Heart left ventricle (tissue), 16 donors: ENCODE measurements around the gene TBC1D5. TPM values are rescaled to one million over a fixed set of nuclear protein-coding genes. Genes with fewer than 3 reads are reported as not detected.

Experiments
- ATAC-seq, 4 donors: fragments of 200-7000 bp; cut with Tn5 transposase; one replicate each; pipeline ENCODE4 v1.9.1; 2020 to 2022; ENCODE audit warnings: moderate library complexity in 4 of 4, mild to moderate bottlenecking in 3 of 4, moderate number of reproducible peaks in 1 of 4
- DNase-seq, 5 donors: peaks; one replicate each; pipeline ENCODE4 v3.0.0-alpha.2; 2020
- H3K27ac ChIP-seq, 12 donors: fragments of 200-600 bp; sonication (generic) in 4 of 12; one replicate each; pipeline versions ENCODE4 v1.5.0 to v1.8.0; 2016 to 2022; ENCODE audit warnings: mild to moderate bottlenecking in 2 of 12
- H3K27me3 ChIP-seq, 9 donors: fragments of 200-600 bp; sonication (generic) in 2 of 9; one replicate each; pipeline versions ENCODE4 v1.5.1 to v1.8.0; 2016 to 2022; ENCODE audit warnings: mild to moderate bottlenecking in 3 of 9
- H3K36me3 ChIP-seq, 9 donors: fragments of 200-600 bp; sonication (generic) in 2 of 9; one replicate each; pipeline versions ENCODE4 v1.5.0 to v1.8.0; 2018 to 2022; ENCODE audit warnings: mild to moderate bottlenecking in 2 of 9
- H3K4me1 ChIP-seq, 12 donors: fragments of 200-600 bp; sonication (generic) in 4 of 12; one replicate each; pipeline versions ENCODE4 v1.5.0 to v1.8.0; 2016 to 2022; ENCODE audit warnings: mild to moderate bottlenecking in 3 of 12
- H3K4me3 ChIP-seq, 12 donors: fragments of 200-600 bp; sonication (generic) in 4 of 12; one replicate each; pipeline versions ENCODE4 v1.5.0 to v1.8.0; 2017 to 2022; ENCODE audit warnings: mild to moderate bottlenecking in 9 of 12, moderate library complexity in 4 of 12
- H3K9me3 ChIP-seq, 12 donors: fragments of 200-600 bp; sonication (generic) in 4 of 12; one replicate each; pipeline versions ENCODE4 v1.5.0 to v1.8.0; 2016 to 2022; ENCODE audit warnings: mild to moderate bottlenecking in 1 of 12
- POLR2A ChIP-seq, 2 donors: fragments of 450-650 bp; IDR thresholded peaks; one replicate each; pipeline ENCODE4 v1.6.1; 2017; ENCODE audit warnings: antibody characterized with exemption in 2 of 2, mild to moderate bottlenecking in 2 of 2, moderate library complexity in 2 of 2
- WGBS, 4 donors: extraction: QIAGEN DNeasy Blood & Tissue Kit in 2 of 4; methylation state at CpG; one replicate each; pipeline versions ENCODE4 v1.1.5 to v1.1.7; 2013 to 2018; 5-methylcytosine and 5-hydroxymethylcytosine counted together
- intact Hi-C, 10 donors: fragments of 100-400 bp; cut with DNase I; formaldehyde crosslinking; loops; one replicate each; pipeline versions ENCODE4 v1.11.1 to v1.14.2; 2022
- polyA plus RNA-seq, 2 donors: library from polyadenylated mRNA; stranded (reverse); fragments of 200-250 nt; gene quantifications; one replicate each; pipeline ENCODE4 v1.2.3, GENCODE V29; 2013
- total RNA-seq, 9 donors: library from RNA; depleted of rRNA in 2 of 9; stranded (reverse); fragments of >200 nt in 2 of 9; fragmentation: NEBNext Ultra II Directional in 3 of 9; extraction: Animal tissue kit (Norgen Biotek cat#: 25700) in 3 of 9; gene quantifications; one replicate each; pipeline versions ENCODE4 v1.1.0 to v1.2.4, GENCODE V29; 2016 to 2023
- TF ChIP-seq, protein P1 (sequence below), 12 donors: fragments of 200-600 bp; sonication (generic) in 4 of 12; IDR thresholded peaks; one replicate each; pipeline versions ENCODE4 v1.5.0 to v1.8.0; 2018 to 2022; ENCODE audit warnings: antibody characterized with exemption in 12 of 12, mild to moderate bottlenecking in 5 of 12
- donor health status: ischemic (EF 13 %, LVEDD 7.1; RV severe dilation, severe dysfunction).
- donor health status: healthy with polysubstance abuse.
- donor health status: DM: no; HTN: yes; CAD: no.
- donor health status: DM: no; HTN: no; CAD: no.
- donor health status: ischemic (EF 25% LVEDD 6.9; RV normal size, moderate dysfunction).
- donor health status: ischemic (EF 25% LVEDD 5.7; RV mildly dilated, moderate dysfunction).
- donor health status: healthy.
- donor health status: DM: yes; HTN: yes; CAD: no.
- donor health status: ischemic (EF 35%, LVEDD 5.7; RV mildly dilated, moderate dysfunction).
- donor health status: nonischemic (EF 11% LVEDD 7.7; RV severe dilation, severe dysfunction).
- donor health status: DM: yes; HTN: yes; CAD: no.
- donor health status: PGD.
- donor health status: ischemic (EF 29% LVEDD 5.4; RV normal size, mild dysfunction).
- donor health status: nonischemic (EF 23%, LVEDD 6.1; RV moderate dilation, normal function).

Gene TBC1D5
- total and polyA plus RNA-seq, 11 donors, result 5.8 to 48.3 (median 31.1) TPM

DNA sequence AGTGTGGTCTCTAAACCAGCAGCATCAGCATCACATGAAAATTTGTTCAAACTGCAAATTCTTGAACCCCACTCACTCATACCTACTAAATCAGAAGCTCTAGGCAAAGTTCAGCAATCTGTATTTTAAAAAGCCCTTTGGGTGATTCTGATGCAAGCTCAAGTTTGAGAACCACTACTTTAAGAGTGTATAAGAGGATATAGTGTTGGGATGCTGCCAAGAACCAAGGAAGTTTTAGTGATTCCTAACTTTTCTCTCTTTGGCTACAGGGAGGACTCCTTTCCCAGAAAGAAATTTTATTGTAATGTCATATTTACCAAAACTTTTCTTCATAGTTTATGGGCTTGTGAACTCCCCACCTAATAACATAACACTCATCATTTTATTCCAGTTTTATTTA is 422.2 kb downstream of the TBC1D5 start:
- Histone ChIP-seq H3K4me3 (no peak overlapping the region), H3K4me1 (peaks cover 0 to 18% (median 10%) of the 10 kb centered on the region in 12 donors), H3K27ac (no peak overlapping the region), H3K9me3 (no peaks in the 10 kb centered on the region), H3K36me3 (no peaks in the 10 kb centered on the region), H3K27me3 (no peaks in the 10 kb centered on the region)
- intact Hi-C loops, result no loop called here
- TF ChIP-seq, protein P1, sequence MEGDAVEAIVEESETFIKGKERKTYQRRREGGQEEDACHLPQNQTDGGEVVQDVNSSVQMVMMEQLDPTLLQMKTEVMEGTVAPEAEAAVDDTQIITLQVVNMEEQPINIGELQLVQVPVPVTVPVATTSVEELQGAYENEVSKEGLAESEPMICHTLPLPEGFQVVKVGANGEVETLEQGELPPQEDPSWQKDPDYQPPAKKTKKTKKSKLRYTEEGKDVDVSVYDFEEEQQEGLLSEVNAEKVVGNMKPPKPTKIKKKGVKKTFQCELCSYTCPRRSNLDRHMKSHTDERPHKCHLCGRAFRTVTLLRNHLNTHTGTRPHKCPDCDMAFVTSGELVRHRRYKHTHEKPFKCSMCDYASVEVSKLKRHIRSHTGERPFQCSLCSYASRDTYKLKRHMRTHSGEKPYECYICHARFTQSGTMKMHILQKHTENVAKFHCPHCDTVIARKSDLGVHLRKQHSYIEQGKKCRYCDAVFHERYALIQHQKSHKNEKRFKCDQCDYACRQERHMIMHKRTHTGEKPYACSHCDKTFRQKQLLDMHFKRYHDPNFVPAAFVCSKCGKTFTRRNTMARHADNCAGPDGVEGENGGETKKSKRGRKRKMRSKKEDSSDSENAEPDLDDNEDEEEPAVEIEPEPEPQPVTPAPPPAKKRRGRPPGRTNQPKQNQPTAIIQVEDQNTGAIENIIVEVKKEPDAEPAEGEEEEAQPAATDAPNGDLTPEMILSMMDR (IDR thresholded peaks at IDR 0.05), result no peak
- TF ChIP-seq POLR2A (IDR thresholded peaks at IDR 0.05), result no peak
- ATAC-seq (no peak), DNase-seq (no peak)

DNA sequence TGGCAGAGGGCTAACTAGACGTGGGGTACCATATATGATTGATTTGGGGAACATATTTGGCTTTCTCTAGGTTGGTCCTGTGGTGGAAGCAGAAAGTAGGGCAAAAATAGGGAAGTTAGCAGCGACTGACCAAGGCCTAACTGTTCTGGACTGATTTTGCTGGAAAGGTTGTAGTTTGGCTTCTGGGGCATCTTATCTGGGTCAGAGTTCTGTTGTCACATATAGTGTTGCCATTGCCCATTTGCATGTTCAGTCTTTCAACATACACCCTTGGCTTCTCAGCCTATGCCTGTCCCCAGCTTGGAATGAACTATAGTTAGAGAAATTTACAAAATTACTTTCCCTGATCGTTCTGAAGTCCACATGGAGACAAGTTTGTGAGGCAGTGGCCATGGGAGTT is 426.5 kb downstream of the TBC1D5 start:
- Histone ChIP-seq H3K4me3 (no peak overlapping the region), H3K27ac (no peak overlapping the region), H3K9me3 (no peaks in the 10 kb centered on the region), H3K4me1 (peaks cover 0 to 10% (median 3%) of the 10 kb centered on the region in 12 donors), H3K27me3 (no peaks in the 10 kb centered on the region), H3K36me3 (no peaks in the 10 kb centered on the region)
- ATAC-seq (no peak), DNase-seq (no peak)
- WGBS, 4 donors, result 86 to 93% (median 91%) methylated on average over 3 of the region's 3 CpGs
- intact Hi-C loops, result no loop called here
- no peak for TF ChIP-seq POLR2A (IDR thresholded peaks at IDR 0.05)
- TF ChIP-seq, protein P1 (IDR thresholded peaks at IDR 0.05), result no peak

DNA sequence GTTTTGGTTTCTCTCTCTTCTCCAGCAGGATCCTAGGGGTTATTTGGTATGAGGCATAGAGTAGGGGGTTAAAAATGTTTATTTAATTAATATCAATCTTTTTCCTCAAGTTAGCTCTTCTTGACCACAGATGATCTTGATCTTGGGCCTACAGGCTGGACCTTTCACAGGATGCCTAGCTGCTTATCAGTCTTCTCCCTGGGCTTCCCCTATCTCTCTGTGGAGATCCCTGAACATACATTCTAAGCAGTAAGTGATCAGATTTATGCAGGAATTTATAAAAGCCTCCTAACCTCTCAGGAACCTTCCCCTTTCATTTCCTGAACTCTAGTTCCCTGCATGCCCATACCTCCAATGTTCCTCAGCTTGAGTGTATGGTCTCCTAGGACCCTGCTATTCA is 428.3 kb downstream of the TBC1D5 start:
- no peak overlapping the region for H3K4me3 ChIP-seq
- DNase-seq (no peak), ATAC-seq (no peak)
- intact Hi-C loops, result no loop called here
- no peak overlapping the region for H3K27ac ChIP-seq
- no peaks in the 10 kb centered on the region for H3K27me3 ChIP-seq
- H3K9me3 ChIP-seq, result no peaks in the 10 kb centered on the region
- H3K4me1 ChIP-seq, result peaks cover 0 to 10% (median 3%) of the 10 kb centered on the region in 12 donors
- no peaks in the 10 kb centered on the region for H3K36me3 ChIP-seq
- TF ChIP-seq, protein P1 (IDR thresholded peaks at IDR 0.05), result no peak
- no peak for TF ChIP-seq POLR2A (IDR thresholded peaks at IDR 0.05)

DNA sequence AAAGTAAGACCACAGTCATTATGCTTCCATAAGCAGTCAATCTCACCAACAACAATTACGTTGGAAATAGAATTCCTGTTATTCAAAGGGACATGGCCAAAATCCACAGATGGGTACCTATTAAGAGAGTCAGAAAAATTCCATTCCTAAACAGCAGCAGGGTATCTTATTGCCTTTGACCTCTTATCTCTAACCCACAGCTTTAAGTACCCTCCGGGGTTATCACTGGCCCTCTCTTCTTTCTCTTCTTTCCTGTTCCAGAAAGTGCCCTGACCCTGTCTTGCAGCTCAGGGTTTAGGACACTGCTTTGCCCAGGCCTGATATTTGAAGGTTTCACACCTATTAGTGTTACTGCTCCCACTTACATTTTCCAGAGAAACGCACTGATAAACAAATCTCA is 428.7 kb downstream of the TBC1D5 start:
- Histone ChIP-seq H3K36me3 (no peaks in the 10 kb centered on the region), H3K27ac (no peak overlapping the region), H3K4me3 (no peak overlapping the region), H3K27me3 (no peaks in the 10 kb centered on the region), H3K4me1 (peaks cover 0 to 10% (median 3%) of the 10 kb centered on the region in 12 donors), H3K9me3 (no peaks in the 10 kb centered on the region)
- DNase-seq, result no peak
- intact Hi-C loops, result no loop called here
- TF ChIP-seq, protein P1 (IDR thresholded peaks at IDR 0.05), result no peak
- no peak for TF ChIP-seq POLR2A (IDR thresholded peaks at IDR 0.05)
- no peak for ATAC-seq
- WGBS, 4 donors, result 65 to 81% (median 75%) methylated on average over 3 of the region's 3 CpGs
